ENCODE measurements around the gene ERG.

Gene ERG

GRCh38 chr21:38474124-38474523 lies 24.2 kb downstream of the ERG start:
- DNase-seq (ENCODE audit: low read depth, low spot score) = no peak

- DNase-seq (ENCODE audit: low read depth, low spot score) = no peak
Measured at GRCh38 chr21:38472412-38473108, 25.7 kb downstream of the ERG start.

- DNase-seq (ENCODE audit: low read depth, low spot score) = no peak
Measured at GRCh38 chr21:38471766-38472165, 26.5 kb downstream of the ERG start.

DNA sequence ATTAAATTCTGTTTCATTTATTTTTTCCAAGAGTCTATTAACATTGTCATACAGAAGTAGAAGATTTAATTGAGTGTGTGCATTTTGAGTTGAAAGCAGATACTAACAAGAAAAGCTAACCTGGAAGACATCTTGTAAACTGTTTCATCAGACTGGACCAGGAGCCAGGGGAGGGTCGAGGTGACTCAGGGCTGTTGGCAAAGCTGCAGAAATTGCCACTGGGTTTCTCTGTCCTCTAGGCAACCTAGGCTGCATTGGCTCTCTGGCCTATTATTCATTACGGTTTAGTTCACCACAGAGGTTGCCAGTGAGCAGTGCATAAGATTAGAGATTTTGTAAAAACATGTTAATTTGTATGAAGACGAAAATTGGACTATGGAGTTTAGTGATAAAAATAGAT lies 27.5 kb downstream of the ERG start:
- DNase-seq (ENCODE audit: low read depth, low spot score) = no peak

GRCh38 chr21:38469642-38470041 lies 28.6 kb downstream of the ERG start:
- DNase-seq (ENCODE audit: low read depth, low spot score) = no peak

DNA sequence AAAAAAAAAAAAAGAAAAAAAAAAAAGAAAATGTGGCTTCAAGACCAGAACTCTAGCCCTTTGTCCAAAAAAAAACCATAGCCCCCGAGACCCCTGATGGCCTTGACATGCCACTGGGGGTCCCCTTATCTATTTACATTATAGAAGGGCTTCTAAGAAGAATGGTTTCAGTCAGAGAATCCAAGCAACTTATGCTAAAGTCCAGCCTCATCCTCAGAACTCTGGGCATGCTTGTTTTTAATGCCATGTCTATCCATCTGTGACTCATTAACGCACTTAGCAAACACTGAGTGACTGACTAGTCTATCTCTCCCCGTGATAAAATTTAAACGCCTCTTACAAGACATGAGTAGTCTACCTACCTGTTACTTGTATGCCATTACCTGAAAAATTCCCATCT lies 29.3 kb downstream of the ERG start:
- no peak for DNase-seq (ENCODE audit: low read depth, low spot score)

- DNase-seq (ENCODE audit: low read depth, low spot score) = no peak
Measured at GRCh38 chr21:38467911-38468310, 30.4 kb downstream of the ERG start.

DNA sequence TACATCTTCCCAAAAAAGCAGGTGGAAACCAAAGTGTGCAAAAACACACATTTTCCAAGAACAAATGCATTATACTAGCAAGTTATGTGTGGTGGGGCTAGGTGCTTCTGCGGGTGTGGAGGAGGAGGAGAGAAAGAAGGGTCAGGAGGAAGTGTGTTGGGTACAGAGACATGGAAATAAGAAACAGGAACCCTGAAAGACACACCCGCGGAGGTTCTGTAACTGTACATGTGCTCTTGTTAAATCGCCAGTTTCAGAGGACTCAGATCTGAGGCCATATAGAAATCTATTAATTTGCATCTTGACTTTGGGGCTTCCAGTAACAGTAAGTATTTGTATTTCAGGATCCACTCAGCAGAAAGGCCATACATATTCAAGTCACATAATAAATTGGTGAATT lies 30.9 kb downstream of the ERG start:
- no peak for DNase-seq (ENCODE audit: low read depth, low spot score)

- no peak for DNase-seq (ENCODE audit: low read depth, low spot score)
Measured at GRCh38 chr21:38460171-38460742, 38.0 kb downstream of the ERG start.

GRCh38 chr21:38459490-38459889 lies 38.8 kb downstream of the ERG start:
- no peak for DNase-seq (ENCODE audit: low read depth, low spot score)

- no peak for DNase-seq (ENCODE audit: low read depth, low spot score)
Measured at GRCh38 chr21:38455403-38455802, 42.9 kb downstream of the ERG start.

- DNase-seq (ENCODE audit: low read depth, low spot score) = no peak
Measured at GRCh38 chr21:38454702-38455101, 43.6 kb downstream of the ERG start.

DNA sequence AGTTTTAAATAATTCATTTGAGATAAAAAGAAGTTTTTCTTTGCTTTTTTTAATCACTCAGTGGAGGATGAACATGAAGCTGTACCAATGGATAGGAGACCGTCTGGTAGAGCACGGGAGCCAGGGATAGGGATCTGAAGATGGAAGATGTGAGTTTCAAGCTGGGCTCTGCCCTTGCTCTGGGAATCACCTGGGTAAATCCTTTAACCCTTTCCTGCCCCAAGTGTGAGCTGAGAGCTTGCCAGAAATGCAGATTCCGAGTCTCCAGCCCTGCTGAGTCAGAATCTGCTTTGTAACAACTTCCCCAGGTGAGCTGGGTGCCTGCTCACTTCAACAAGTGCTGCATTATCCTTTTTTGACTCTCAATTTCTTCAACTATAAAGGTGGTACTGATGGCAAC lies 44.1 kb downstream of the ERG start:
- DNase-seq (ENCODE audit: low read depth, low spot score) = no peak

DNA sequence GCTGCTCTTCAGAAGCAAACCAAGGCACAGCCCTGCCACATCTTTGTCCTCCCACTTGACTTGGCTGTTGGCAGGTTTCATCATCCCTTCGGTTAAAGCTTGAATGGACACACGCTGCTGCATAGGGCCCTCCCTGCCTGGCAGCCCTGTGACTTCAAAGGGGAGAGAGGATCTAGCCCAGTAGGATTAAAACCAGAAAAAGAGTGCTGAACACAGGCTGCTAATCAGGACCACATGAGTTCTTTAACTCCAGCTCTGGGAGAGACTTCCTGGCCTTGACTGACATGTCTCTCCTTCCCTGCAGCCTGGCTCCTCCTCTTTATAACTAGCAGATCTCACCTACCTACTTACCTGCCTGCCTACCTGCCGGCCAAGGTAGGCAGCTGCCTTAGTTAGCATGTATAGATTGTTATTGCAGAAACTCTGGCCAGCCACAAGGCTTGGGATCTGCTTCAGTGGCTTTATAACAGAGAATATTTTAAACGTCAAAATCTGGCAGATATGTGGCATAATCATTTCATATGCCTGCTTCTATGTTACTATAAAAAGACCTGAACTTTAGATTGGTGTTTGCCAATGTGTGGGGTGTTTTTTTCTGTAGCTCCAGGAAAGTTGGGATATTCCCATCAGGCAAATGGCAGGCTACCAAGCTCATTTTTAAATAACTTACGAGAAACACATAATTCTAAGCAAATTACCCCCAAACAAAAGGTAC lies 49.4 kb downstream of the ERG start:
- no peak for DNase-seq (ENCODE audit: low read depth, low spot score)

- no peak for DNase-seq (ENCODE audit: low read depth, low spot score)
Measured at GRCh38 chr21:38447611-38448010, 50.7 kb downstream of the ERG start.

- DNase-seq (ENCODE audit: low read depth, low spot score) = no peak
Measured at GRCh38 chr21:38444691-38445090, 53.6 kb downstream of the ERG start.

GRCh38 chr21:38443110-38443509 lies 55.2 kb downstream of the ERG start:
- no peak for DNase-seq (ENCODE audit: low read depth, low spot score)

- DNase-seq (ENCODE audit: low read depth, low spot score) = no peak
Measured at GRCh38 chr21:38441153-38441552, 57.1 kb downstream of the ERG start.

GRCh38 chr21:38440746-38441145 lies 57.5 kb downstream of the ERG start:
- no peak for DNase-seq (ENCODE audit: low read depth, low spot score)

DNA sequence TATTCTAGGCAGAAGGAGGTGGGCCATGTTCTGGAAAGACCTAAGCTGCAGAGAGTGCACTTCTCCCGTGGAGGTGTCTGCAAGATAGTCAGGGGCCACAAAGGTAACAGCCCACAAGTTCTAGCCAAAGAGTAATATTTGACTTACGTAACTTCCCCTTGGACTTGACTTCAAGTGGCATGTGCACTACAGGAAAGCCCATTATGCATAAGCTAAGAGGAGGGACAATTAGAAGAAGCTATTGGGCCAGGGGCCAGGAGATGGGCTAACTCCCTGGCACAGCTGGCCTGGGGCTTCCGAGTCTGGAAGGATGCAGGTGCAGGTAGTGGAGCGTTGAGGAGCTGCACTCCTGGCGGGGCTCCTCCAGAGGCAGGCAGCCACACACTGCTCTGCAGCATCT lies 58.3 kb downstream of the ERG start:
- no peak for DNase-seq (ENCODE audit: low read depth, low spot score)

- DNase-seq (ENCODE audit: low read depth, low spot score) = no peak
Measured at GRCh38 chr21:38439426-38439825, 58.9 kb downstream of the ERG start.

- no peak for DNase-seq (ENCODE audit: low read depth, low spot score)
Measured at GRCh38 chr21:38438462-38438893, 59.8 kb downstream of the ERG start.

GRCh38 chr21:38436341-38436740 lies 61.9 kb downstream of the ERG start:
- DNase-seq (ENCODE audit: low read depth, low spot score) = no peak
